Thyroid gland (tissue), 4 donors: ENCODE measurements around the gene TTC3. TPM values are rescaled to one million over a fixed set of nuclear protein-coding genes. Genes with fewer than 3 reads are reported as not detected.
A peak's percentile ranks its signal among the peaks of the same experiment; 100 is the strongest.

Source experiments
- DNase-seq, 2 donors: peaks; one replicate each; pipeline ENCODE4 v3.0.0-alpha.2; 2019
- H3K27ac ChIP-seq, 3 donors: fragments of 200-600 bp; sonication (generic); 1 replicate in 2 of 3; 2 replicates in 1 of 3; pipeline ENCODE4 v1.5.1; 2016 to 2019; ENCODE audit warnings: mild to moderate bottlenecking in 1 of 3, moderate library complexity in 1 of 3
- H3K27me3 ChIP-seq: fragments of 200-600 bp; sonication (generic); one replicate; pipeline ENCODE4 v1.5.1; 2019
- H3K36me3 ChIP-seq, 2 donors: fragments of 200-600 bp; sonication (generic); one replicate each; pipeline ENCODE4 v1.5.1; 2016 to 2019
- H3K4me1 ChIP-seq, 2 donors: fragments of 200-600 bp; sonication (generic); one replicate each; pipeline ENCODE4 v1.5.1; 2017 to 2019
- H3K4me3 ChIP-seq, 3 donors: fragments of 200-600 bp; sonication (generic); replicated peaks in 1 of 3; 1 replicate in 2 of 3; 2 replicates in 1 of 3; pipeline ENCODE4 v1.5.1; 2016; ENCODE audit warnings: mild to moderate bottlenecking in 1 of 3
- H3K9me3 ChIP-seq: fragments of 200-600 bp; sonication (generic); one replicate; pipeline ENCODE4 v1.5.1; 2017
- CTCF ChIP-seq, 6 experiments: fragments of 200-600 bp in 3 of 6; fragments of 450-650 bp in 3 of 6; sonication (generic) in 3 of 6; IDR thresholded peaks; one replicate each; pipeline ENCODE4 v1.5.1; 2016 to 2019; ENCODE audit warnings: antibody characterized with exemption in 6 of 6, mild to moderate bottlenecking in 2 of 6, inconsistent platforms in 1 of 6, moderate library complexity in 1 of 6
- POLR2A ChIP-seq, 2 donors: fragments of 450-650 bp; IDR thresholded peaks; one replicate each; pipeline ENCODE4 v1.6.1; 2017; ENCODE audit warnings: antibody characterized with exemption in 2 of 2, mild to moderate bottlenecking in 2 of 2, moderate library complexity in 1 of 2
- WGBS, 2 donors: methylation state at CpG; one replicate each; pipeline ENCODE4 v1.1.5; 2017; 5-methylcytosine and 5-hydroxymethylcytosine counted together
- intact Hi-C: fragments of 100-400 bp; cut with DNase I; formaldehyde crosslinking; loops from one replicate; pipeline ENCODE4 v1.15.1; 2023
- total RNA-seq, 4 donors: library from RNA; depleted of rRNA; stranded (reverse); fragments of >200 nt; gene quantifications; one replicate each; pipeline ENCODE4 v1.2.3, GENCODE V29; 2016

Gene TTC3
- 100 to 1,000 TPM; 206 to 286 (median 251) TPM for total RNA-seq

GRCh38 chr21:37072988-37073416 is at the start of gene TTC3, which contains the start of gene PIGP:
Gene TTC3 (plus strand): TSS chr21:37073254. CDS start chr21:37087258, 14,004 bp downstream.
Gene PIGP (minus strand): TSS chr21:37073071. CDS start chr21:37072515, 556 bp downstream.
- WGBS, 2 donors, result no CpG with 5 or more reads among the region's 61 CpGs
- H3K27me3 ChIP-seq, result no peaks in the 10 kb centered on the region
- peak; percentile 50 to 95 for TF ChIP-seq POLR2A (IDR thresholded peaks at IDR 0.05)
- no peak for TF ChIP-seq CTCF (IDR thresholded peaks at IDR 0.05)
- peak within 1 kb of the TSS; percentile 69 to 89 (median 81) for H3K4me3 ChIP-seq
- peaks cover 13 to 25% of the 10 kb centered on the region in 2 donors for H3K4me1 ChIP-seq
- H3K9me3 ChIP-seq, result no peaks in the 10 kb centered on the region
- no peaks in the 10 kb centered on the region for H3K36me3 ChIP-seq
- intact Hi-C loops, result loop anchor here (5.0 to 10.0 kb wide), 2 partner anchors 88 to 194 kb away; partner anchors contain the start of gene VPS26C
- DNase-seq, result peak; percentile 94 to 96
- peak within 1 kb of the TSS; percentile 99 for H3K27ac ChIP-seq

GRCh38 chr21:37026499-37026898 is 46.6 kb upstream of the TTC3 start:
- no peak for DNase-seq
- Histone ChIP-seq H3K27me3 (no peaks in the 10 kb centered on the region), H3K4me1 (no peaks in the 10 kb centered on the region), H3K27ac (no peak overlapping the region), H3K4me3 (no peak overlapping the region), H3K36me3 (no peaks in the 10 kb centered on the region), H3K9me3 (no peaks in the 10 kb centered on the region)
- TF ChIP-seq CTCF (IDR thresholded peaks at IDR 0.05) (no peak), POLR2A (IDR thresholded peaks at IDR 0.05) (no peak)
- 33 to 35% methylated on average over 4 of the region's 4 CpGs for WGBS, 2 donors
- intact Hi-C loops, result no loop called here

DNA sequence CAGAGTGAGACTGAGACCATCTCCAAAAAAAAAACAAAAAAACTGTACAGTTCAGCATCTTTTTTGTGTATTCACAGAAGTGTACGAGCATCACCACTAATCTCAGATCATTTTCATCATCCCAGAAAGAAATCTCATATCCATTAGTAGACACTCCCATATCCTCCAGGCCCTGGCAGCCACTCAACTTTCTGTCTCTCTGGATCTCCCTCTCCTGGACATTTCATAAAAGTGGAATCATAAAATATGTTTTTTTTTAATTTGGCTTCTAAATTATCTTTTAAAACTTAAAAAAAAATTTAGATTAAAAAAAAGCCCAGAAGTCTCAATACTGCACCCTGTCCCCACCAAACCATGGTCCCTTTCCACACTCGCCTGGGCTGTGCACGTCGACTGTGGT is 44.5 kb upstream of the TTC3 start:
- Histone ChIP-seq H3K4me3 (no peak overlapping the region), H3K9me3 (no peaks in the 10 kb centered on the region), H3K27ac (no peak overlapping the region), H3K36me3 (no peaks in the 10 kb centered on the region), H3K27me3 (no peaks in the 10 kb centered on the region), H3K4me1 (no peaks in the 10 kb centered on the region)
- WGBS, 2 donors, result 88 to 90% methylated on average over 4 of the region's 4 CpGs
- intact Hi-C loops, result no loop called here
- DNase-seq, result no peak
- no peak for TF ChIP-seq CTCF (IDR thresholded peaks at IDR 0.05)
- no peak for TF ChIP-seq POLR2A (IDR thresholded peaks at IDR 0.05)

- H3K9me3 ChIP-seq, result no peaks in the 10 kb centered on the region
- DNase-seq, result no peak
- H3K36me3 ChIP-seq, result no peaks in the 10 kb centered on the region
- TF ChIP-seq POLR2A (IDR thresholded peaks at IDR 0.05), result no peak
- no peak for TF ChIP-seq CTCF (IDR thresholded peaks at IDR 0.05)
- H3K4me3 ChIP-seq, result no peak overlapping the region
- no peaks in the 10 kb centered on the region for H3K27me3 ChIP-seq
- intact Hi-C loops, result no loop called here
- no peaks in the 10 kb centered on the region for H3K4me1 ChIP-seq
- no peak overlapping the region for H3K27ac ChIP-seq
- 96% methylated on average over 4 of the region's 4 CpGs for WGBS, 2 donors
These were observed 42.2 kb upstream of the TTC3 start for GRCh38 chr21:37030864-37031263.

- WGBS, 2 donors, result 86% methylated on average over 5 of the region's 5 CpGs
- no peak for DNase-seq
- Histone ChIP-seq H3K4me1 (no peaks in the 10 kb centered on the region), H3K4me3 (no peak overlapping the region), H3K36me3 (no peaks in the 10 kb centered on the region), H3K9me3 (no peaks in the 10 kb centered on the region), H3K27me3 (no peaks in the 10 kb centered on the region), H3K27ac (no peak overlapping the region)
- TF ChIP-seq POLR2A (IDR thresholded peaks at IDR 0.05) (no peak), CTCF (IDR thresholded peaks at IDR 0.05) (no peak)
- intact Hi-C loops, result no loop called here
These were observed 40.8 kb upstream of the TTC3 start for GRCh38 chr21:37032293-37032692.
